HepG2 (cell line): ENCODE data around the gene NIPAL3. TPM values are rescaled to one million over a fixed set of nuclear protein-coding genes. Genes with fewer than 3 reads are reported as not detected.

Source experiments
- CREB1 ChIP-seq, 2 experiments: fragments of 450-650 bp in 1 of 2; IDR thresholded peaks; 2 replicates each; pipeline ENCODE4 v1.6.1; 2016 to 2017; ENCODE audit warnings: control low read depth in 1 of 2, mild to moderate bottlenecking in 1 of 2, missing compliant biosample characterization in 1 of 2, missing genetic modification characterization in 1 of 2
- CREM ChIP-seq, 2 experiments: sonication (generic) in 1 of 2; formaldehyde crosslinking in 1 of 2; IDR thresholded peaks; 2 replicates each; pipeline versions ENCODE4 v1.4.0 to v1.6.1; 2016 to 2020; ENCODE audit warnings: antibody characterized with exemption in 1 of 2, mild to moderate bottlenecking in 1 of 2, missing genetic modification reagents in 1 of 2
- CTCF ChIP-seq: sonication (generic); formaldehyde crosslinking; IDR thresholded peaks from 2 replicates; pipeline ENCODE4 v1.5.0; 2020; ENCODE audit warnings: mild to moderate bottlenecking, missing genetic modification reagents, moderate library complexity
- DDIT3 ChIP-seq: sonication (generic); formaldehyde crosslinking; IDR thresholded peaks from 2 replicates; pipeline ENCODE4 v1.4.0; 2020; ENCODE audit warnings: mild to moderate bottlenecking, missing genetic modification reagents
- FOXA1 ChIP-seq, 2 experiments: fragments of 450-650 bp in 1 of 2; sonication (generic) in 1 of 2; formaldehyde crosslinking in 1 of 2; IDR thresholded peaks; 2 replicates each; pipeline versions ENCODE4 v1.4.0 to v1.6.1; 2016 to 2020; ENCODE audit warnings: missing genetic modification reagents in 1 of 2
- FOXO4 ChIP-seq: sonication (generic); formaldehyde crosslinking; conservative IDR thresholded peaks from 2 replicates; pipeline ENCODE4 v1.8.1; 2023; ENCODE audit warnings: missing genetic modification reagents
- KMT2B ChIP-seq: IDR thresholded peaks from 2 replicates; pipeline ENCODE4 v1.6.1; 2016; ENCODE audit warnings: missing genetic modification reagents, missing compliant biosample characterization
- MAX ChIP-seq: IDR thresholded peaks from 2 replicates; pipeline ENCODE4 v1.6.1; 2012; ENCODE audit warnings: inconsistent platforms
- MYPOP ChIP-seq: sonication (generic); formaldehyde crosslinking; IDR thresholded peaks from 2 replicates; pipeline ENCODE4 v1.8.1; 2023; ENCODE audit warnings: mild to moderate bottlenecking, moderate library complexity, missing genetic modification reagents
- NR0B2 ChIP-seq: sonication (generic); formaldehyde crosslinking; IDR thresholded peaks from 2 replicates; pipeline ENCODE4 v1.4.0; 2020; ENCODE audit warnings: mild to moderate bottlenecking, missing genetic modification reagents
- PHF8 ChIP-seq: sonication (generic); formaldehyde crosslinking; IDR thresholded peaks from 2 replicates; pipeline ENCODE4 v1.5.0; 2020; ENCODE audit warnings: missing genetic modification reagents
- RFX5 ChIP-seq: IDR thresholded peaks from 2 replicates; pipeline ENCODE4 v1.6.1; 2011; ENCODE audit warnings: low read depth, low read length, improper control_type of control experiment
- SIN3A ChIP-seq: IDR thresholded peaks from 2 replicates; pipeline ENCODE4 v1.6.1; 2011; ENCODE audit warnings: low read depth, mild to moderate bottlenecking, control low read depth, low read length, borderline replicate concordance
- SP2 ChIP-seq: sonication (generic); formaldehyde crosslinking; IDR thresholded peaks from 2 replicates; pipeline ENCODE4 v1.5.1; 2020; ENCODE audit warnings: mild to moderate bottlenecking, missing genetic modification reagents
- ZBTB4 ChIP-seq: sonication (generic); formaldehyde crosslinking; IDR thresholded peaks from 2 replicates; pipeline ENCODE4 v1.4.0; 2020; ENCODE audit warnings: missing genetic modification reagents, mild to moderate bottlenecking, borderline replicate concordance
- ZFP1 ChIP-seq: IDR thresholded peaks from 2 replicates; pipeline ENCODE4 v1.6.1; 2016
- ZNF232 ChIP-seq: sonication (generic); formaldehyde crosslinking; IDR thresholded peaks from 2 replicates; pipeline ENCODE4 v1.4.0; 2020; ENCODE audit warnings: missing genetic modification reagents, borderline replicate concordance
- ZNF446 ChIP-seq: sonication (generic); formaldehyde crosslinking; IDR thresholded peaks from 2 replicates; pipeline ENCODE4 v1.5.0; 2020; ENCODE audit warnings: mild to moderate bottlenecking, missing genetic modification reagents
- ZNF747 ChIP-seq: sonication (generic); formaldehyde crosslinking; IDR thresholded peaks from 2 replicates; pipeline ENCODE4 v1.8.1; 2023; ENCODE audit warnings: missing genetic modification reagents, mild to moderate bottlenecking, borderline replicate concordance
- ZNF772 ChIP-seq: sonication (generic); formaldehyde crosslinking; IDR thresholded peaks from 2 replicates; pipeline ENCODE4 v1.5.0; 2020; ENCODE audit warnings: mild to moderate bottlenecking, missing genetic modification reagents
- polyA plus RNA-seq, 8 experiments: library from polyadenylated mRNA; depleted of rRNA in 3 of 8; stranded (reverse) in 7 of 8; unstranded in 1 of 8; fragments of >200 nt; fragmentation: Illumina TruSeq in 4 of 8; extraction: Trizol in 4 of 8; gene quantifications; 2 replicates each; pipeline versions ENCODE4 v1.2.1 to v1.2.3, GENCODE V29; 2011 to 2016; ENCODE audit warnings: low read depth in 4 of 8, missing spikeins in 1 of 8, mixed read lengths in 1 of 8; ENCODE audit not compliant: insufficient read depth in 1 of 8
- total RNA-seq, 5 experiments: library from RNA; depleted of rRNA; stranded (reverse); fragments of >200 nt; fragmentation: Illumina TruSeq; extraction: Trizol; gene quantifications; 2 replicates each; pipeline ENCODE4 v1.2.3, GENCODE V29; 2016; ENCODE audit warnings: low read depth in 1 of 5

NIPAL3 gene
- total and polyA plus RNA-seq, 2 of the 13 experiments (the other 11 are each of a cell fraction or from before 2014, with no cell fraction given), result 5.6 to 8.6 TPM

- TF ChIP-seq SP2 (CRISPR knock-in tag), result peak; percentile 0
- TF ChIP-seq PHF8, result 0 out of 2 replicates have a peak, but pooled peaks have one; percentile 11
- 0 out of 2 replicates have a peak, but pooled peaks have one; percentile 52 for TF ChIP-seq SIN3A
- TF ChIP-seq DDIT3, result no peak
- no peak for TF ChIP-seq CTCF (CRISPR knock-in tag)
- TF ChIP-seq ZNF446 (CRISPR knock-in tag), result 0 out of 2 replicates have a peak, but pooled peaks have one; percentile 49
- no peak for TF ChIP-seq ZBTB4 (CRISPR knock-in tag)
- TF ChIP-seq MYPOP (CRISPR knock-in tag), result no peak
- peak; percentile 34; the same call in 1 of the 2 replicates for TF ChIP-seq ZNF772 (CRISPR knock-in tag)
- TF ChIP-seq KMT2B (CRISPR knock-in tag), result no peak
- TF ChIP-seq NR0B2 (CRISPR knock-in tag), result no peak
- no peak for TF ChIP-seq FOXA1 (IDR thresholded peaks at IDR 0.05)
- no peak for TF ChIP-seq FOXA1 (CRISPR knock-in tag; IDR thresholded peaks at IDR 0.05)
- no peak for TF ChIP-seq FOXO4 (CRISPR knock-in tag)
- TF ChIP-seq ZNF232, result 0 out of 2 replicates have a peak, but pooled peaks have one; percentile 12
- TF ChIP-seq CREM (IDR thresholded peaks at IDR 0.05), result no peak
- no peak for TF ChIP-seq CREM (CRISPR knock-in tag; IDR thresholded peaks at IDR 0.05)
- TF ChIP-seq ZFP1 (CRISPR knock-in tag), result no peak
- TF ChIP-seq ZNF747 (CRISPR knock-in tag), result no peak
- no peak for TF ChIP-seq CREB1 (IDR thresholded peaks at IDR 0.05)
- TF ChIP-seq CREB1 (CRISPR knock-in tag; IDR thresholded peaks at IDR 0.05), result peak; percentile 17; the same call in 1 of the 2 replicates
- peak; percentile 59 for TF ChIP-seq MAX
- TF ChIP-seq RFX5, result no peak
Measured at GRCh38 chr1:24415910-24416665, 486 bp downstream of the NIPAL3 start (continued).
